Activated T-cell treated with anti-CD3 and anti-CD28 coated beads for 1 hour (primary cell): Measurements from ENCODE around the gene STX1B.
A peak's percentile ranks its signal among the peaks of the same experiment; 100 is the strongest.

ENCODE experiments used
- DNase-seq: peaks from one replicate; pipeline ENCODE4 v3.0.0-alpha.2; 2020; ENCODE audit warnings: low read depth

Gene STX1B

DNA sequence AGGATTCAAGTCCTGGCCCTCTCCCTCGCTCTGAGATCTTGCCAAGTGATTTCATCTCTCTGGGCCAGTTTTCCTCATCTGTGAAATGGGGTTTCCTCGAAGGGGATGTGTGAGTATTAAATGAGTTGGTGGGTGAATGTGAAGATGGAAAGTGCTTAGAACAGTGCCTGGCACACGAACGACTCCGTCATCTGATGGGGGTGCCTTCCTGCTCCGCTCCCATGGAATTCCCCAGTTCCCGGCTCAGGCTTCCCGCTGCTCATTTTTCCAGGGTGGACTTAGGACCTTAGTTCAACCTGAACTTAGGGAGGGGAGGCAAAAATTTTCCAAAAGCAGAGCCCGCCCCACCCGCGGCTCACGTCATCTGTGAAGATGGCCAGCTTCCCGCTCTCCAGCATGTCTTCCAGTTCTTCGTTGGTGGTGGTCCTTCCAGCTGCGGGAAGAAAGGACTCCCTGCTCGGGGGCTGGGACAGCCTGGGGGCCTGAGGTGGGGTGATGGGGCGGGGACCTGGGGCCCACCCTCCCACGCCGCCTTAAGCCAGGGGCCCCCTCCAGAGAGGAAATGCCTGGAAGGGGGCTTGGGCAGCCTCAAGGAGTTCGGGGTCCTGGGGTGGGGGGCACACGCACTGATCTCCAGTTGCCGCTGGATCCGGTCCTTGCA, 14.0 kb downstream of the STX1B start:
- DNase-seq, result no peak

DNA sequence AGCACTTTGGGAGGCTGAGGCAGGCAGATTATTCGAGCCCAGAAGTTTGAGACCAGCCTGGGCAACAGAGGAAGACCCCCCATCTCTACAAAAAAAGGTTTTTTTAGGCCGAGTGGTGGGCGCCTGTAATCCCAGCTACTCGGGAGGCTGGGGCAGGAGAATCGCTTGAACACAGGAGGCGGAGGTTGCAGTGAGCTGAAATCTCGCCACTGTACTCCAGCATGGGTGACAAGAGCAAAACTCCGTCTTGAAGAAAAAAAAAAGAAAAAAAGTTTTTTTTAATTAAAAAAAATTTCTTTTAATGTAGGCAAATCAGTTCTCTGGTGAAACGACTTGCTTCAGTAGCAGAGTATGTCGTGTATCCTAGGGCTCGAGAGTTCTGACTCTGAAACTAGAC, 14.5 kb downstream of the STX1B start:
- no peak for DNase-seq

DNA sequence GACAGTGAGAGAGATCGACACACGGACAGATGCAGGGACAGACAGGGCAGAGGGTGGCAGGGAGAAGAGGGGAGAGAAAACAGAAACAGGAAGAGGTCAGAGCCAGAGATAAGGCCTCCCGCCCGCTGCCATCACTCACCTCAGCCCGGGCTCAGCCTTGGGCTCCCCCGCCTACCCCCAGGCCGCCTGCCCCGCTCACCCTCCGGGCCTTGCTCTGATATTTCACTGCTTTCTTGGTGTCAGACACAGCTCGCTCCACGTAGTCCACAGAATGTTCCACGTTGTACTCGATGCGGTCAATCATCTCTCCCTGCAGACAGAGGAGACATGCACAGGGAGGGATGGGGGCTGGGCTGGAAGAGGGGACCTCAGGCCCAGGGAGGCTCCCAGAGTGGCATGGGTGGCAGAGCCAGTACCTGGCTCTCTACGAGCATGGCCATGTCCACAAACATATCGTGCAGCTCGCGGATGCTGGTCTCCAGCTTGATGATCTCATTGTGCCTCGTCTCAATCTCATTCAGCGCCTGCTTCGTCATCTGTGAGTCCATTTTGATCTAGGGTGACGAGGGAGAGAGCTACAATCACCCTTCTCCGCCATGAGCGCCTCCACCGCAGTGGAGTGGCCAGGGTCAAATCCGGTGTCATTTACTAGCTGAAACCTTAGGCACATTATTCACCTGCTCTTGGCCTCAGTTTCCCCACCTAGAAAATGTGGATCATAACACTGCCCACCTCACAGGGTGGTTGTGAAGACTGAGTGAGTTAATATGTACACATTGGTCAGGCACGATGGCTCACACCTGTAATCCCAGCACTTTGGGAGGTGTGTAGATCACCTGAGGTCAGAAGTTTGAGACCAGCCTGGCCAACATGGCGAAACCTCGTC, 17.3 kb downstream of the STX1B start:
- DNase-seq, result no peak

DNA sequence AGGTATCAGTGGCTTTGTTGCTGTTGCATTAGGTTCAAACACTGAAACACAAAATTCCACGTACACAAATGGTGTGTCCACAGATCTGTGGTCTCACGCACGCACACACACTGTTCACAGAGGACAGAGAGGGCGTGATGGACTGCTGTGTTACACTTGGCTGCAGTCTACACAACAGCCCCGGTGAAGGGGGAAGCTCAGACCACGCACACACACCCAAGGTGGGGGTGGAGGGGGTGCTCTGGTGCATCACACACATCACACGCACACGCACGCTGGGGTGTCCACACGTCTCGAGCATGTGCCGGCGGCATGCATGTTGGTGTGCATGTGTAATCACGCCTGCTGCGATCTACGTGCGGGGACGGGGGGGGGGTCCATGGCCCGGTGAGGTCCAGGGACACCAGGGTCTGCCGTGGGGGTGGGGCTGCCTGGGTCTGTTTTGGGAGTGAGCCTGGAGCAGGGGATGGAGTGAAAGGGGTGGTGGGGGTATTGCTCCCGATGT, 18.1 kb downstream of the STX1B start:
- DNase-seq, result no peak

DNA sequence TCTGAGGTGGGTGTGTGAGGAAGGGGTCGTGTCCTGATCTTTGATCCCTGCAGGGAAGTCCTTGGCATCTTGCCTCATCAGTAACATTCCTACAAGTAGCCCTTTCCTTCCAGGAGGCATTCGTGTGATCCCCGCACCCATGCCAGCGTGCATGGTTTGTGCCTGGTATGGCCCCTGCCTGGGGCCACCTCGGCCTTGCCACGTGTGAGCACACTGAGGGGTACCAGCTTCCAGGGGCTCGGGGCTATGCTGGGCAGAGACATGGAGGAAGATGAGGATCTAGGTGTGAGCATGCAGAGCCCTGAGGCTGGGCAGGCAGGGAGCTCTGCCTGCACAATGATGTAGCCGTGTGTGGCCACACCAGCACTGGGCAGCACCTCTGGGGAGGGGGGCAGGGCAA, 19.4 kb downstream of the STX1B start:
- DNase-seq, result no peak

DNA sequence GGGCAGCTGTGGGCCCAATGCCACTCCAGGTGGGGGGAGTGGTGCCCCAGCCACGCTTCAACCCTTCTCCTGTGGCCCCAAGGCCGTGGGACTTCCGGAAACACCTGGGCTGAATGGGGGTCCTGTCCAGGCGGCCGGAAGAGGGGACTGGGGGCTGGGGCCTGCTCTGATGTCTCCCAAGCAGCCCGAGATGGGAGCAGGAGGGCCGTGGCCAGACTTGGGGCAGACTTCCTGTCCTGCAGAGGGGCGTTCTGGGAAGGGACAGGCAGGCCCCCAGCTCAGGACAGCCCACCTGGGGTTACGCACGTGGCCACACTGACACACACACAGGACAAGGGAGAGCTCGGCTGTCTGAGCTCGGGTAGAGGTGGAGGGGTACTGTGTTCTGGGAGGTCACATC, 20.3 kb downstream of the STX1B start:
- no peak for DNase-seq

DNA sequence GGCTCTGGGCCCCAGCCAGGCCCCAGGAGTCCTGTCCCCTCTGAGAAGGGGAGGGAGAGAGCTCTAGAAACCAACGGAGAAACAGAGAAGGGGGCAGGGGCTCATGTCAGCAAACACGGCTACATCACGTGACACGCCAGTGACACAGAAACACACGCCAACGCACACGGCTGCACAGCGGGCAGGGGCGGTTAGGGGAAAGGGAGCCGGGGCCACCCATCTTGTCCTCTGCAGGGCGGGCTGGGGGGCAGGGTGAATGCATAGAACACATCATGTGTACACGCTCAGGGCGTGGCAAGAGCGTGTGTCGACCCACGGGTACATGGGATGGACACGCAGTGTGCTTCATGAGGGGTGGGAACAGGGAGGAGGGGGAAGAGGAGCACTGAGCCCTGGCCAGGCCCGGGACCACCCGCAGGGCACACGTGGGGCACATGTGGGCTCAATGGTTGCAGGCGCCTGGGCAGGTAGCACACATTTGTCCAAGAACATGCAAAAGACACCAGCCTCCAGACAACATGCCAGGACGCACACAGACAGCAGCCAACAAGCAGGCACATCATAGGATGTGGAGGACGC, 20.9 kb downstream of the STX1B start:
- no peak for DNase-seq

DNA sequence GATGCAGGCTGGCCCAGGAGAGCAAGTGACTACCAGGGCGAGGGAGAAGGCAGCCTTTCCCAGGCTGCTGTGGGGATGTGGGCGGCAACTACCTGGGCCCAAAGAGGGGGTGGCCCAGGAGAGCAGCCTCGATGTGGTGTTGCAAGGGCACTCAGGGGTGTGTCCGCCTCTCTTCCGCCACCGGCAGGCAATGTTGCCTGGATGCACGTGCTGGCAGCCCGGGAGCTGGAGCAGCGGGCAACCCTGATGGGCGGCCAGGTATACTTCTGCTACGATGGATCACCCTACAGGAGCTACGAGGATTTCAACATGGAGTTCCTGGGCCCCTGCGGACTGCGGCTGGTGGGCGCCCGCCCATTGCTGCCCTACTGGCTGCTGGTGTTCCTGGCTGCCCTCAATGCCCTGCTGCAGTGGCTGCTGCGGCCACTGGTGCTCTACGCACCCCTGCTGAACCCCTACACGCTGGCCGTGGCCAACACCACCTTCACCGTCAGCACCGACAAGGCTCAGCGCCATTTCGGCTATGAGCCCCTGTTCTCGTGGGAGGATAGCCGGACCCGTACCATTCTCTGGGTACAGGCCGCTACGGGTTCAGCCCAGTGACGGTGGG, 22.8 kb downstream of the STX1B start:
- DNase-seq, result no peak

DNA sequence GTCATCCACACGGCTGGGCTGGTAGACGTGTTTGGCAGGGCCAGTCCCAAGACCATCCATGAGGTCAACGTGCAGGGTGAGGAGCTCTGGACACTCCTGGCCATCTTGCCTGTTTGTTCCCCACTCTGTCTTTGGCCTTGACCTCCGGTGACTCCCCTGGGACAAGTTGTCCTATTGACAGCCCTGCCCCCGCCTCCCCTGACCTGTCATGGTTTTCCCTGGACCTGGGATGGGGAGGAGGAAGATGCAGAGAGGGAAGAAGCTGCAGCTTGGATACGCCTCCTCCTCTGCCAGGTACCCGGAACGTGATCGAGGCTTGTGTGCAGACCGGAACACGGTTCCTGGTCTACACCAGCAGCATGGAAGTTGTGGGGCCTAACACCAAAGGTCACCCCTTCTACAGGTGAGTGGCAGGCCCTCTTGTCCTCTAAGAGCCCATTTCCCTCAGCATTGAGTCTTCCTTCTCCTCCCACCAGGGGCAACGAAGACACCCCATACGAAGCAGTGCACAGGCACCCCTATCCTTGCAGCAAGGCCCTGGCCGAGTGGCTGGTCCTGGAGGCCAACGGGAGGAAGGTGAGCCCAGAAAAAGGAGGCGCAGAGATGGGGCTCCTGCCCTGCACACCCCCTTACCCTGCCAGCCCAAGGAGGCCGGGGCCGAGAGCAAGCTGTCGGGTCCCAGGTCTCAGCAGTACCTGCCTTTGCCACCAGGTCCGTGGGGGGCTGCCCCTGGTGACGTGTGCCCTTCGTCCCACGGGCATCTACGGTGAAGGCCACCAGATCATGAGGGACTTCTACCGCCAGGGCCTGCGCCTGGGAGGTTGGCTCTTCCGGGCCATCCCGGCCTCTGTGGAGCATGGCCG, 24.1 kb downstream of the STX1B start:
- DNase-seq, result no peak

DNA sequence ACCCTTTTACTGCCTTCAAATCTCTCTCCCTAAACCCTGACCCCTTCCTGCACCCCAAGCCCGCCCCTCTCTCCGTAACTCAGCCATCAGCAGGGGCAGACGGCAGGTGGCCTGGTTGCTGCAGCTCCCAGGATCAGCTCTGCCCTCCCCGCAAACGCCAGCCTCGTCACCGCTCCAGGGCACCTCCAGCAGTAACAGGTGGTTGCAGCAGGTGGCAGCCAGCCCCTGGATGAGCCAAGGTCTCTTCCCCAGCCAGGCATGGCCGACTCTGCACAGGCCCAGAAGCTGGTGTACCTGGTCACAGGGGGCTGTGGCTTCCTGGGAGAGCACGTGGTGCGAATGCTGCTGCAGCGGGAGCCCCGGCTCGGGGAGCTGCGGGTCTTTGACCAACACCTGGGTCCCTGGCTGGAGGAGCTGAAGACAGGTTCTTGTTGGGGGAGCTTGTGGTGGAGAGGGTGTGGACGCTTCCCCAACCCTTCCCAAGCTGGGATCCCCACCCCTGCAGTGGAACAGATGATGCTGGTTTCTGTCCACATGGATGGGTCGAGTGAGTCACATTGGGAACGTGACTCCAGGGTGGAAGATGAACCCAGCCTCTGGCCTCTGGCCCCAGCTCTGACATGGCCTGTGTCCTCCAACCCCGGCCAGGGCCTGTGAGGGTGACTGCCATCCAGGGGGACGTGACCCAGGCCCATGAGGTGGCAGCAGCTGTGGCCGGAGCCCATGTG, 24.9 kb downstream of the STX1B start:
- DNase-seq, result no peak

DNA sequence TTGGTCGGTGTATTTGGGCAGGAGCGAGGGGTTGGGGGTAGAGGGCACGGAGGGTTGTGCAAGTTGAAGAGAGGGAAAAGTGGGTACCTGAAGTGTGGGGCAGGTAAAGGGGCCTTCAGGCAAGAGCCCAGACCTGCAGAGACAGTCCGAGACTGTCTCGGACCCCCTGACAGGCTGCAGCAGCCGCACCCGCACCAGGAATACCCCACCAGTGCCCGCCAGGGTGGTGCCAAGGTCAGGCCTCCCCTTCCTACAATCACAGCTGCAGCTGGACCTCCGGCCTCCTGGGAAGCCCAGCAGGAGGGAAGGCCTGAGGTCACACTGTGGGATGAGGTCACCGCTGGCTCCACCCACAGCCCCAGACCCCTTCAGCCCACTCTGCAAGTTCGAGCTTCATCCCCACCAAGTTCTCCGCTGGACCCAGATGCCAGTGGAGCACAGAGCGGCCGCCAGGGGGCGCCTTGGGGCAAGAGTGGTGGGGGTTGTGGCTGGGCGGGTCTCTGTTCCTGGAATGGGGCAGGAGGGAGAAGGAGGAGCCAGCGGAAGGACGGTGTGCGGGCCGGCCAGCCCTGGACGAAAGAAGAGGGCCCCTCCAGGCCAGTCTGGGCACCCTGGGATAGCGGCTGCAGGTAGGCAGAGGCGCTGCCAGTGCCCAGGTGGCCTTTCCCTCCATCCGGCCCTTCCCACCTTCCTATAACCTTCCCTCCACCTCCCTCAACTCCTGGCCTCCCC, 25.6 kb downstream of the STX1B start, which contains the start of gene HSD3B7:
Gene HSD3B7 (plus strand): TSS at position 539 of the 732 bp plus-strand sequence. CDS start 452 bp downstream, outside the sequence.
- peak; percentile 84 for DNase-seq

DNA sequence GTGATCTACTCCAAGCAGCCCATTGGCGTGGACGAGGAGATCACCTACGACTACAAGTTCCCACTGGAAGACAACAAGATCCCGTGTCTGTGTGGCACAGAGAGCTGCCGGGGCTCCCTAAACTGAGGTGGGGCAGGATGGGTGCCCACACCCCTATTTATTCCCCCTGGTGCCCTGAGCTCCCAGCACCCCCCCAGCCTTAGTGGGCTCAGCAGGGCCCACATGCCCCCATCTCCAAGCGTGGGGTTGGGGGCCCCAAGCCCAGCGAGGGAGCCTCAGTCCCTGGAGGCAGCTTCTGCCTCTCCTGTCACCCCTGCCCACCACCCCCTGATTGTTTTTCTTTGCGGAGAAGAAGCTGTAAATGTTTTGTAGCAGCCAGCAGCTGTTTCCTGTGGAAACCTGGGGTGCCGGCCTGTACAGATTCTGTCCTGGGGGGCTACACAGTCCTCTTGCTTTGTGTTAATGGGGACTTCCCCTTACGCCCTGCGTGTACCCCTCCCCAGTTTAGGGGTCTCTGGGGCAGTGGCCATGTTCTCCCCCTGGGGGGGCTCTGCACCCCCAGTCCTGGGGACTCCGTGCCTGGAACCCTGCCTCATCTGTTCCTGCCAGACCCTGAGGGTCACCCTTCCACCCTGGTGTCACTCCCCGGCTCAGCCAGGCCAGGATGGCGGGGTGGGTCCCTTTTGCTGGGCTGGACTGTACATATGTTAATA, 26.4 kb downstream of the STX1B start:
- no peak for DNase-seq

DNA sequence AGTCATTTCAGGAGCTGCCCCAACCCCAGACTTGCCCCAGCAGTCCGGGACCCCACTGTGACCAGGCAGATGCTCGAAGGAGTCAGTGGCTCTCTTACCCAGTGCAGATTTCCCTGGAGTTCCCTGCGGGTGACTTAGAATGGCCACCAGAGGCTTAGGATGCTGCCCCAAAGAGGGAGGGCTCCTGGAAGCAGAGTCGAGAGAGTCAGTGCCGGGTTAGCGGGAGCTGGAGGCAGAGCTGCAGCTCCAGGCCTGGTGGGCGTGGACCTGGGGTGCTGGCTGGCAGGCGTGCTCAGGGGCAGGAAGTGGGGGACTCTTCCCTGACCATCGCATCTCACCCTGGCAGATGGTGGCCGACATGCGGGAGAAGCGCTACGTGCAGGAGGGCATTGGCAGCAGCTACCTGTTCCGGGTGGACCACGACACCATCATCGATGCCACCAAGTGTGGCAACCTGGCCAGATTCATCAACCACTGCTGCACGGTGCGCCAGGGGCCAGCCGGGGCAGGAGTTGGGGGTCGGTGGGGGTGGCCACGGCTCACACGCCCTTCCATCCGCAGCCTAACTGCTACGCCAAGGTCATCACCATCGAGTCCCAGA, 27.0 kb downstream of the STX1B start:
- no peak for DNase-seq

DNA sequence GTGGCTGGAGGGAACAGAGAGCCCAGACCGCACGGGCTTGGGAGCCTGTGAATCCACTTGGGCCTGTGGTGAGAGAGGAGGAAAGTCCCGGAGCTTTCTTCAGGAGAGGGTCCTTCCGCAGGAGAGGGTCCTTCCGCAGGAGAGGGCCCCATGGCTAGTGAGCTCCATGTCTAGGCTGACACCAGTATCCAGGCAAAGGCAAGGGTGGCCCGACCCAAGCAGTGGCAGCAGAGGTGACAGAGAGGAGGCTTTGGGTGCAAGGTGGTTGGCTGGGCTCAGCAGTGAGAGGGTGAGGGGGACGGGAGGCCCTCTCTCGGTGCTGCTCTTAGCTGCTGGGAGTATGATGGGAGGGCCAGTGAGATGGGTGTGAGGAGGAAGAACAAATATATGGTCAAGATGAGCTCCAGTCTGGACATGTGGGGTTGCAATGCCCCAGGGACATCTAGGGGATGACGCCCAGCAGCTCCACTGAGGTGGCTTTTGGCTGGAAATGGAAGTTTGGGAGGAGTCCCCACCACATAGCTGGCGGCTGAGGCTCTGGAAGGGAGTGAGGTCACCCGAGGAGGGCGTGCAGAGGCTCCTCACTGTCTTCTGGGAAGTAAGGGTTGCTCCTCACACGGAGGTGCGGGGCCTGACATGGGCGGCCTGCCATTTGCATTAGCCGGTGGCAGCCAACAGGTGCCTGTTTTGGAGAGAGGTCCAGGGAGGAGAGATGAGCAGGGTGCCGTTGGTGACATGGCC, 27.7 kb downstream of the STX1B start:
- no peak for DNase-seq

DNA sequence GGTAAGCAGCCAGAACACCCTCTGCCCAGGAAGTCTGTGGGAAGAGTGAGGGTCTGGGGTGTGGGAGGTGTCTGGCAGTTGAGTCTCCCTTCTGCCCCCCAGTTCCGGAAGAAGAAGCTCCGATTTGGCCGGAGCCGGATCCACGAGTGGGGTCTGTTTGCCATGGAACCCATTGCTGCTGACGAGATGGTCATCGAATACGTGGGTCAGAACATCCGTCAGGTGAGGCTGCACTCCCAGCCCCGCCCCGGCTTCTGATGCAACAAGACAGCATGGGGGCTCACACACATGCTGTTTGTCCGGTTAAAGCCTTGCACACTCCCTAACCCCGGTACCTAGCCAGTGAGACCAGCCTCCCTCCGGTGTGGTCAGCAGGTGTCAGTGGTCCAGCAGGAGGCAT, 29.5 kb downstream of the STX1B start:
- DNase-seq, result no peak

DNA sequence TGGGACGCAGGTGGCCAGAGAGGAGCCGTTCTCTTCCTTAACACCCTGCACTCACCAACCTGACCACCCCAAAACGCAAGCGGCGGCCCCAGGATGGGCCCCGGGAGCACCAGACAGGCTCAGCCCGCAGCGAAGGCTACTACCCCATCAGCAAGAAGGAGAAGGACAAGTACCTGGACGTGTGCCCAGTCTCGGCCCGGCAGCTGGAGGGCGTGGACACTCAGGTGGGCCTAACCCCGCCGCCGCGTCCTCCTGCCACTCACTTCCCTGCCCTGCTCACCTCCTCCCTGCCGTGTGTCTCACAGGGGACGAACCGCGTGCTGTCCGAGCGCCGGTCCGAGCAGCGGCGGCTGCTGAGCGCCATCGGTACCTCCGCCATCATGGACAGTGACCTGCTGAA, 30.0 kb downstream of the STX1B start:
- no peak for DNase-seq

DNA sequence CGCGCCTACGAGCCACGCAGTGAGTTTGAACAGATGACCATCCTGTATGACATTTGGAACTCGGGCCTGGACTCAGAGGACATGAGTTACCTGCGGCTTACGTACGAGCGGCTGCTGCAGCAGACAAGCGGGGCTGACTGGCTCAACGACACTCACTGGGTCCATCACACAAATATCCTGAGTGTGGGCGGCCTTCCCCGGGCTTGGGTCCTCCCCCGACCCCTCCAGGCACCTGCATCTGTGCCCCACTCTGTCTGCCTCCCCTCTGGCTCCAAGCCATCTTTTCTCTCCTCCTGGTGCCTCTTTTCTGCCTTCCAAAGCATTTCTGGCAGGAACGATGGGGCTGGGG, 30.4 kb downstream of the STX1B start:
- DNase-seq, result no peak
